VCaP (cell line): Measurements from ENCODE around the gene MEAK7.

Experiments
- H3K27ac ChIP-seq: fragments of 450-650 bp; 2 replicates; pipeline ENCODE4 v1.5.1; 2017
- CTCF ChIP-seq: fragments of 450-650 bp; conservative IDR thresholded peaks from 2 replicates; pipeline ENCODE4 v1.5.1; 2017; ENCODE audit warnings: mild to moderate bottlenecking, moderate library complexity

The MEAK7 gene

GRCh38 chr16:84497418-84498222 lies 6.8 kb downstream of the MEAK7 start:
- H3K27ac ChIP-seq = no peak overlapping the region
- TF ChIP-seq CTCF = no peak

- no peak for TF ChIP-seq CTCF
- no peak overlapping the region for H3K27ac ChIP-seq
These were observed 7.5 kb downstream of the MEAK7 start for GRCh38 chr16:84496991-84497390.

GRCh38 chr16:84495506-84495905 lies 9.0 kb downstream of the MEAK7 start:
- TF ChIP-seq CTCF = no peak
- H3K27ac ChIP-seq = no peak overlapping the region

GRCh38 chr16:84489131-84489530 lies 15.3 kb downstream of the MEAK7 start:
- no peak overlapping the region for H3K27ac ChIP-seq

GRCh38 chr16:84487358-84487757 lies 17.1 kb downstream of the MEAK7 start:
- no peak for TF ChIP-seq CTCF

More at GRCh38 chr16:84489131-84489530, 15.3 kb downstream of the MEAK7 start:
- TF ChIP-seq CTCF = no peak

GRCh38 chr16:84486551-84487235 lies 17.8 kb downstream of the MEAK7 start:
- H3K27ac ChIP-seq = no peak overlapping the region
- no peak for TF ChIP-seq CTCF

More at GRCh38 chr16:84487358-84487757, 17.1 kb downstream of the MEAK7 start:
- no peak overlapping the region for H3K27ac ChIP-seq

- no peak for TF ChIP-seq CTCF
- H3K27ac ChIP-seq = no peak overlapping the region
These were observed 18.3 kb downstream of the MEAK7 start for GRCh38 chr16:84486126-84486525.
